Hepatocyte (in vitro differentiated cells): ENCODE data around the gene GRIK4.

Experiments used
- CTCF ChIP-seq: fragments of 200-600 bp; sonication (generic); IDR thresholded peaks from 2 replicates; pipeline ENCODE4 v1.5.1; 2016; ENCODE audit warnings: antibody characterized with exemption, mild to moderate bottlenecking; ENCODE audit not compliant: poor library complexity
- EZH2 ChIP-seq: fragments of 200-600 bp; sonication (generic); IDR thresholded peaks from 2 replicates; pipeline ENCODE4 v1.6.1; 2016; ENCODE audit warnings: antibody characterized with exemption, mild to moderate bottlenecking, borderline replicate concordance
- EZH2phosphoT487 ChIP-seq: fragments of 200-600 bp; sonication (generic); IDR thresholded peaks from one replicate; pipeline ENCODE4 v1.6.1; 2018; ENCODE audit warnings: antibody characterized with exemption, mild to moderate bottlenecking, low read depth, moderate library complexity; ENCODE audit not compliant: unreplicated experiment, severe bottlenecking

- no peak for TF ChIP-seq CTCF
- TF ChIP-seq EZH2 = no peak
- TF ChIP-seq EZH2phosphoT487 = no peak
Observed at GRCh38 chr11:120756931-120757330, 245.4 kb downstream of the GRIK4 start.
